Measurements from ENCODE around the gene FAM53B.

The FAM53B gene

DNA sequence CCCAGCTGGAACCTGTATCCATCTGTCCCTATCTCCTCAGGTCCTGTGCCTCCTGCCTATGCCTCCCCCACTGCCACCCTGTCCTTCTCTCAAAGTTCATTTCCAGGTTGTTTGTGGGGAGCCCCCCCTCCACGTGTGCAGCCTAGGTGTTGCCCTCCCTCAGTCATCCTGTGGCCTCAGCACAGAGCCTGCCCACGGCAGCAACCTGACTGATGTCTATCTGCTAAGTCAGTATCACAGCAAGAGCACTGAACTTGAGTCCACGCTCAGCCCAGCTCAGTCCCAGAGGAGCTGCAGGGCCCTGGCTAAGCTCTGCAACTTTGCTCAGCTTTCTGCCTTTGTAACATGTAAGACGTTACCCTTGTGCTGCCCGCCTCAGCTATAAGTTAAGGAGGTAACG is 28.7 kb downstream of the FAM53B start:
- TF ChIP-seq, protein P1, sequence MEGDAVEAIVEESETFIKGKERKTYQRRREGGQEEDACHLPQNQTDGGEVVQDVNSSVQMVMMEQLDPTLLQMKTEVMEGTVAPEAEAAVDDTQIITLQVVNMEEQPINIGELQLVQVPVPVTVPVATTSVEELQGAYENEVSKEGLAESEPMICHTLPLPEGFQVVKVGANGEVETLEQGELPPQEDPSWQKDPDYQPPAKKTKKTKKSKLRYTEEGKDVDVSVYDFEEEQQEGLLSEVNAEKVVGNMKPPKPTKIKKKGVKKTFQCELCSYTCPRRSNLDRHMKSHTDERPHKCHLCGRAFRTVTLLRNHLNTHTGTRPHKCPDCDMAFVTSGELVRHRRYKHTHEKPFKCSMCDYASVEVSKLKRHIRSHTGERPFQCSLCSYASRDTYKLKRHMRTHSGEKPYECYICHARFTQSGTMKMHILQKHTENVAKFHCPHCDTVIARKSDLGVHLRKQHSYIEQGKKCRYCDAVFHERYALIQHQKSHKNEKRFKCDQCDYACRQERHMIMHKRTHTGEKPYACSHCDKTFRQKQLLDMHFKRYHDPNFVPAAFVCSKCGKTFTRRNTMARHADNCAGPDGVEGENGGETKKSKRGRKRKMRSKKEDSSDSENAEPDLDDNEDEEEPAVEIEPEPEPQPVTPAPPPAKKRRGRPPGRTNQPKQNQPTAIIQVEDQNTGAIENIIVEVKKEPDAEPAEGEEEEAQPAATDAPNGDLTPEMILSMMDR (IDR thresholded peaks at IDR 0.05), result no peak

DNA sequence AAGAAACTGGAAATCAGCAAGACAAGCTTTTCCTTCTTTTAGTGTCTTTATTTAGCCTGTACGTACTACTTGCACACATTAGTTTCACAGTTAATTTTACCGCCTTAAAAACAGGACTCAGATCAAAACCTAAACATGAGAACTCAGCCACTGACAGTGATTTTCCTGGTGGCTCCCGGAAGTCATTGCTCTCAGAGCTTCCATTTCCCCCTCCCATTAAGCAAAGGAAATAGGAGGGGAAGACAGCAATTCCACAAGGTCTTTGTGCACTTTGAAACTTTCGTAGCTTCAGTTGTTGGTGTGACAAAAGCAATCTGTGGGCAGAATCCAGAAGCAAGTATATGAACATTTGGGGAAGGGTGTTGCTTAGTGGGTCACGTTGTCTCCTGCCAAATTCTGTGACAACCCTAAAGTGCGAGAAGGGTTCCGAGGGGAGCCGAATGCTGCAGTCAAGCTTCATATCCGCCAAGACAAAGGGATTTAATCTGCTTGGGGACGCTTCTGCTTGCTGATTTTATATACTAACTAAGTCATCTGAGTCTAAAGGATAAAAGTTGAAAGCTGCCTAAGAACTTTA is 30.4 kb downstream of the FAM53B start:
- TF ChIP-seq, protein P1 (IDR thresholded peaks at IDR 0.05), result no peak

DNA sequence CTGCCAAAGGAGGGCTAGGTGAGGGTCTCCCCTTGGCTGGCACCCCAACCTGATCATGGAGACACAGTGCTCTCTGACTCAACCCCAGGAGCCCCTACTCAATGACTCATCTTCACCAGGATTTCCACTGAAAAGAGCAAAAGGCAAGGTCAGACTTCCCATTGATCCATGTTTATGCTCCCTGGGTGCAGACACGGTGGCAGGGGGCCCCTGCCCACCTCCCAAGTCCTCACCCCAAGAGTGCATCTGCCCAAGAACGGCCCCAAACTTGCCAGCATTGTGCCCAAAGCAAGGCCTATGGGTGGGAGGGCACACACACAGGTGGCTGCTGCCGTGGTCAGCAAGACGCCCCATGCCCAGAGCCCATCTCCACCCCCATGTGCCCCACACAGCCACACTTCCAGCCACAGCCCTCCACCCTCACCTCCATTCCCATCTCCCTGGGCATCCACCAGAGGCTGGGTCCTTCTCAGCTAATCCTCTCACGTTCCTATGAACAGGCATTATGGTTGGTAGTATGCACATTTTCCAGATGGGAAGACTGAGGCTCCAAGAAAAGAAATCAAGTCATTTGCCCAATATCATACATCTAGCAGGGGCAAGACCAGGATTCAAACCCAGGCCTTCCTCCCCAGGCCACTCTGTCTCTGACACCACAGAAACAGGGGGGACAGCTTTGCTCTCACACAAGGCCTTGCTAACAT is 31.3 kb downstream of the FAM53B start:
- TF ChIP-seq, protein P1 (IDR thresholded peaks at IDR 0.05), result no peak

DNA sequence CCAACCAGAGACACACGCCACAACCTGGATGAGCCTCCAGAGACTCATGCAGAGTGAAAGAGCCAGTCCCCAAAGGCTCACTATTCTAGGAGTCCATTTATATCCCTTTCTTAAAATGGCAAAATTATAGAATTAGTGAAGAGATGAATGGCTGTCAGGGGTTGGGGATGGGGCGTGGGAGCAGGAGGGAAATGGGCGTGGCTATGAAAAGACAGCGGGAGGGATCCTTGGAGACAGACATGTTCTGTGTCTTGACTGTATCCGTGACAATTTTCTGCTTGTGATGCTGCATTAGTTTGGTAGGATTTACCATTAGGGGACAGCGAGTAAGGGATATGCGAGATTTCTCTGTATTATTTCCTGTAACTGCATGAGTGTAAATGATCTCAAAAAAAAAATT is 33.0 kb downstream of the FAM53B start:
- TF ChIP-seq, protein P1 (IDR thresholded peaks at IDR 0.05), result no peak

DNA sequence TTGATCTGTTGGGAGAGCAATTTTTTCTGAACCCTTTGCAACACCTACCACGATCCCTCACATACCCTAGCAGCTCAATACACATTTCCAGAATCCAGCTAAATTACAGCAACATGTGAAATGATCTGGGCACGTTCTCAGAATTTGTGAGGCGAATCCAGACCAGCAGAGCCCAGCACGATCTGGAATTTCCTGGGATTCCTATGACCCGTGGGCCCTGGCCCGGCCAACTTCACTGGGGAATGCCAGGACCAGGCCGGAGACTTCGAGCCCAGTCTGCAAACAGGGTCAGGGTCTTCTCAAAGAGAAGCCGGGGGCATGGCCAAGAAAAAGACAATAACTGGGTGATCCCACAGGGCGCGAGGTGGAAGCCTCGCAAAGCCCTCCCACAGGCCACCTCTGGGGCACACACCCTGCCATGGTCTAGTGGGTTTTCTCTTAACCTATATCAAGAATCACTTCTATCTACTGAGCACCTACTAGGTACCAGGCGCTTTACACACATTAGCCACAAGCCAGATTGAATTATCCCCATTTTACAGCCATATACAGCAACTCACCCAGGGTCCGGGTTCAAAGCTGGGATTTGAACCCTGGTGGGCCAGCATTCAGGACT is 33.8 kb downstream of the FAM53B start:
- TF ChIP-seq, protein P1 (IDR thresholded peaks at IDR 0.05), result no peak

DNA sequence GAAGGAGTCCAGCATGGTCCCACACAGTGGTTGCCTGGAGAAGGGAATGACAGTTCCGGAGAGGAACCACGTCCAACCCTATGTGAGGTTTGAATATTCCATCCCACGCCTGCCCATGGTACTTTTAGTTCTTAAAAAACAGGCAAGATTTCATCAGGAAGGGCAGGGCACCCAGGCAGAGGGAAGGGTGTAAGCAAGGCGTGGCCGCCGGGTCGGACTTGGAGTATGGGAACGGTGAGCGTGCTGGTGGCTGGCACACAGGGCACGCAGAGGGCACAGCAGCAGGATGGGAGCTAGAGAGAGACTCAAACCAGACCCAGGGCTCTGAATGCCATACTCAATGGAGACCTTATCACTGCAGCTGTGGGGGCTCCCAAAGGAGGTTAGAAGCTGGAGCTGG is 34.3 kb downstream of the FAM53B start:
- TF ChIP-seq, protein P1 (IDR thresholded peaks at IDR 0.05), result no peak

DNA sequence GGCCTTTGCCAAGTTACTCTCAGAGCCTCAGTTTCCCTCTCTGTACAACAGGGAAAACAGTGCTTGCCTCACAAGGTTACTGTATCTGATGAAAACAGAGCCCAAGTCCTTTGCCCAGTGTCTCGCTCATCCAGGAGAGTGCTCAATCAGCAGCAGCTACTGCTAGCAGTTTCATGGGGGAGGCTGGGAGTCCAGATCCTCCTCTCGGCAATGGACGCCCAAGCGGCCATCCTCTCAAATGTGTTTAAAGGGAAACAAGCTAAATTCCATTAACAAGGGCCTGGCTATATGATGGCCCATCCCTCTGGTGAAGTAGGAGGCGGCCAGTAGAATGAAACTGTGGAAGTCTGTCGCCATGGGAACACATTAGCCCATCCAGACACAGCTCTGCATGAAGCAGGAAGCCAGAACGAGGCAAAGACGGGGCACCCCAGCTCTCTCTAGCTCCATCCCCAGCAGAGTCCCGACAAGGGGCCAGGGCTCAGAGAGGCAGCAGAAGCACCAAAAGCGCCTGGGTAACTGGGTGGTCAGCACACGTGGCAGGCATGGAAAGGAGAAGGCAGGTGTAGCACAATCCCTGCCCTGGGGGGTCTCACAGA is 35.2 kb downstream of the FAM53B start:
- TF ChIP-seq, protein P1 (IDR thresholded peaks at IDR 0.05), result no peak
